ENCODE measurements around the gene FAM3C.
A peak's percentile ranks its signal among the peaks of the same experiment; 100 is the strongest.
"Not testable (repeated sequence)": the region's sequence is repeated elsewhere in the genome, so short reads cannot be mapped to it uniquely, and the experiment has no call there.

FAM3C gene

GRCh38 chr7:121331048-121331447 lies 65.1 kb downstream of the FAM3C start:
- DNase-seq, result no peak

GRCh38 chr7:121330053-121330833 lies 65.9 kb downstream of the FAM3C start:
- DNase-seq, result peak in 1 of 58 donors; percentile 1

- DNase-seq, result peak in 3 of 58 donors; percentile 1 to 14 (median 5)
Measured at GRCh38 chr7:121329191-121330052, 66.7 kb downstream of the FAM3C start.

- peak in 17 of 58 donors; percentile 1 to 53 (median 7) for DNase-seq
Measured at GRCh38 chr7:121328508-121329190, 67.5 kb downstream of the FAM3C start, which contains the start of gene WNT16. Gene WNT16 (plus strand): TSS chr7:121329000. CDS start chr7:121329293, 293 bp downstream.

- no peak for DNase-seq
Measured at GRCh38 chr7:121327671-121328070, 68.4 kb downstream of the FAM3C start.

DNA sequence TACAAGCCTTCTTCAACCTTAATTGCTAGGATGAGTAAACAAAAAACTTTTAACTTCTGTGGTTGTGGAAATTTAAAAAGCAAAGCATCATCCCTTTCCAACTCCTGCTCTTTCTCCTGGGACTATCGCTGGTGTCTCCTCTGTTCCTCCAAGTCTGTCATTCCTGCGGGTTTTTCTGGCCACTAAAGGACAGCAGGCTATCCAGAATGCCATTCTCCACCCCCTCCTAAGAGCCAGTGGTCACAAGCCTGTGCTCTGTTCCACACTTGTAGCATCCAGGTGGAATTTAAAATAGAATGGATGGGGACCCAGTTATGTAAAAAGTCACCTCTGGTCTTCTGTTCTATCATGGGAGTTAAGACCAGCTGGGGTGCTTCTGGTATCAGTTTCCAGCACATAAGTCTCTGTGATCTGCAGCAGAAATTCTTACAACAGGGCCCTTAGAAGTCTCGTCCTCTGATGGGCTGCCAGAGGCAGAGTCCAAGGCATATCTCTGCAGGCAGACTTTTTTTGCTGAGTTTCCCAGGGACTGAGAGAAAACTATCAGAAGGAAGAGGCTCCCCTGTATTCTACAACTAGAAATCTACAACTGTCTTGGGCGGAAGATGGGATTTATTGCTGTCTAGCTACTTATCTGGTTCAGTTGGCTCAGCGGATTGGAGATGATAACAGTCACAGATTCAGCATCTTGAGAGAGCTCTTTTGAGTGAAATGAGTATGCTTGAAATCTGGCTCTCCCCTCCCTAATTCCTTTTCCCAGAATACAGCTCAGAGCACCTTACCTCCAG lies 72.4 kb downstream of the FAM3C start:
- no peak for DNase-seq

GRCh38 chr7:121322460-121322859 lies 73.6 kb downstream of the FAM3C start:
- DNase-seq, result no peak

DNA sequence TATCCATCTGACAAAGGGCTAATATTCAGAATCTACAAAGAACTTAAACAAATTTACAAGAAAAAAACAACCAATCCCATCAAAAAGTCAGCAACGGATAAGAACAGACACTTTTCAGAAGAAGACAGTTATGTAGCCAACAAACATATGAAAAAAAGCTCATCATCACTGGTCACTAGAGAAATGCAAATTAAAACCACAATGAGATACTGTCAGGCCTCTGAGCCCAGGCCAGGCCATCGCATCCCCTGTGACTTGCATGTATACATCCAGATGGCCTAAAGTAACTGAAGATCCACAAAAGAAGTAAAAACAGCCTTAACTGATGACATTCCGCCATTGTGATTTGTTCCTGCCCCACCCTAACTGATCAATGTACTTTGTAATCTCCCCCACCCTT lies 80.9 kb downstream of the FAM3C start:
- DNase-seq, result not testable (repeated sequence)

DNA sequence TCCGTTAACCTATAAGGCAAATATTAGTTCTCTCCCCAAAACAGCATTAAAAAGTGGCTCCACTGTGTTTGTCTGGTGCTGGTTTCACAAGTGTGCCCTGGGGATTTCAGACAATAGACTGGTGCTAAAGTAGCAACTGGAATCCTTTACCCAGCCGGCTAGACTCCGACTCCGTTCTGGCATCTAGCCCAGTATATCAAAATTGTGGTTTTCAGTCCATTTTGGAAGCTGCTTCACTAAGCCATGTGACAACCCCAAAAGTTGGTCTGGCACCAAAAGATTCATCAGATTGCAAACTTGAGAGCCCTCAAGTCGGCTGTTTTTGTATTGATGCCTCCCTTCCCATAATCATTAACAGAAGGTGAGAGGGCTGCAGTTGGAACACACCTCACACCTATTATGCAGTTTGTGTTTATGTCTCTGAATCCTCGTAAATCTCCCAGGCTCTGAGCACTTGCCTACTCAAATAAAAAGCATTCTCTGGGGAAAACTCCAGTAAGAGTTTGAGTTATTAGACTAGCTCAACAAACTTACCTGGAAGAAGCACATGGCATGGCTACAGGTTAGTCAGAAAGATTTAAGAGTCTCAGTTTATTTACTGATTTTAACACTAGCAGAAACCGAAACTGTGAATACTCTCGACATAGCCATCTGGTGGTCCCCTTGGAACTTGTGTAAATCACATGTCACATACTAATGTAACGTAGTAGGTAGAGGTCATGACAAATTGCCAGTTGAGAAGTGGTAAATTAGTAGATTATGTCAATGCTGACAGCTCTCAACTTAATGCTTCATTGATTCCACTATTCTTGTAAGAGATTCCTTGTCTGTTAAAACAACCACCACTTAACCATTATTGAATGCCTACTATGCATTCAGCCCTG lies 82.1 kb downstream of the FAM3C start:
- DNase-seq, result no peak

GRCh38 chr7:121313220-121313792 lies 82.8 kb downstream of the FAM3C start:
- no peak for DNase-seq

GRCh38 chr7:121307021-121307574 lies 89.0 kb downstream of the FAM3C start:
- no peak for DNase-seq

GRCh38 chr7:121306565-121306964 lies 89.5 kb downstream of the FAM3C start:
- no peak for DNase-seq

DNA sequence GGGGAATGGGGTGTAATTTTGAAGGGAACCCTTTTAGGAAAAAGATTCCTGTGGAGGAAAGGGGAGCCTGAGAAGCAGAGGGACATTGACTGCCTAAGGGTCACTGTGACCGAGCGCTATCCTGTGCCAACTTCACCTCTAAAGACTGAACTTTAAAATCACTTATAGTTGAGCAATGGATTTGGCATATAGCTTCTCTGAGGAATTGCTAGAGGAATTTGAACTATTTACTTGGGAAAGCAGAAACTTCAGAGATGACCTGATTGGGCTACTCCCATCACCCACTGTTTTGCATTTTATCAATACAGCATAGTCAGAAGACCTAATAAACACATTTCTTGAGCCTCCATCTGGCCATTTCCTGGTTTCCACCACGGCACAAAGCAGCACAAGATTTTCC lies 91.0 kb downstream of the FAM3C start:
- DNase-seq, result no peak

DNA sequence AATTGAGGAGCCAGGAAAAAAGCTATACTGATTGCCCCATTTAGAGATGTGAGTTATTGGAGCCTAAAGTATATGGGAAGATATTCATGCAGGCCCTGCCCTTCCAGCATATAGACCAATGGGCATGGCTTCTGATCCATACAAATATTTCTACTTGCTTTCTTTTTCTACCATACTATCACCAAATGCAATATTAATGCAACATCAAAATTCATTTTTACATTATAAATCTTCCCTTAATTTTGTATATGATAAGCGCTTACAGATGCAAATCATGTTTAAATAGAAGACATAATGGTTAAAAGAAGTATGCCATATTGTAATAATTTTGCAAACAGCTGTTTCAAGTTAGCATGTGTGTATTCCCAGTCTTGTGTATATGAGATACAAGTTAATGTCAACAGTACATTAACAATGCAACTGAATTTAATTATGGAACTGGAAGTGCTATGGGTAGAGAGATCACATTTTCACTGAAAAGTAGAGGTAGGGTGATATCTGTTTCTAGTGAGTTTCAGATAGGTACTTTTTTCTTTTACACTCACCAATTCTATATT lies 91.9 kb downstream of the FAM3C start:
- no peak for DNase-seq

GRCh38 chr7:121303422-121304101 lies 92.5 kb downstream of the FAM3C start:
- no peak for DNase-seq

DNA sequence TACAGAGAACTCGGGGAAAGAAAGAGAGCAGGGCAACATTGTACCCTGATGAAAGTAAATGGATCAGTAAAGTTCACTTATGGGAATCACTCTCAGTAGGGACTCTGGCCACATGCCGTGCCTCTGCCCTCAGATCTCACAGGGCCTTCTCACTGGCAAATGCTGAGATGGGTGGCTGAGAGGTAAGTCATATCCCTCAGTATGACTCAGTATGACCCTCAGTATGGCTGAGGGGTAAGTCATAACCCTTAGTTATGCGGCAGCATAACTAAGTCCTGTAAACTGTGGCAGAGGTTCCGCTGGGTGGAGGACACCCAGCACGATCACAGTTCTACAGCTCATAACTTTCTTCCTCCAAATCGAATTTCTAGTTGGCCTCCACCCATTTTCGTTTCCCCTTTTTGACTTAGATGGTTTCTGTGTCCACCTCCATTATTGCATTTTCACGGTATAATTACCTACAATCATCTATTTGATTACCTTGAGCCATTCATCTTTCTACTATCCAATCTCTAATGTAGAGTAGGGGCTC lies 93.8 kb downstream of the FAM3C start:
- no peak for DNase-seq

- DNase-seq, result no peak
Measured at GRCh38 chr7:121301446-121302213, 94.5 kb downstream of the FAM3C start.
